H1 (cell line): ENCODE measurements around the gene GLOD4. TPM values are rescaled to one million over a fixed set of nuclear protein-coding genes. Genes with fewer than 3 reads are reported as not detected.

Experiments
- CTCF ChIA-PET: fragments of 300-600 bp; sonication (Branson Sonifier 250); formaldehyde crosslinking; loops from one replicate; lab custom pipeline; 2021; ENCODE audit not compliant: partially characterized antibody; lab: Charles Lee
- POLR2A ChIA-PET: fragments of 300-600 bp; sonication (Branson Sonifier 250); formaldehyde crosslinking; loops from one replicate; lab custom pipeline; 2021; ENCODE audit warnings: inconsistent platforms; ENCODE audit not compliant: partially characterized antibody; lab: Charles Lee
- DNase-seq, 2 experiments: peaks; one replicate each; pipeline versions ENCODE4 v3.0.0 to v3.0.0-alpha.2; 2010 to 2022; ENCODE audit warnings: low spot score in 2 of 2, low read depth in 1 of 2, mixed read lengths in 1 of 2
- FAIRE-seq: peaks from 2 replicates; lab custom pipeline; 2011; peaks lifted over from hg19 to GRCh38; lab: Jason Lieb, UNC
- H2AFZ ChIP-seq: 2 replicates; pipeline ENCODE4 v1.8.1; 2012; ENCODE audit warnings: low read length, inconsistent platforms
- H2AK5ac ChIP-seq: 2 replicates; pipeline ENCODE4 v1.6.1; 2013; ENCODE audit warnings: low read depth, low read length
- H2BK120ac ChIP-seq: replicated peaks from 2 replicates; pipeline ENCODE3; 2013; ENCODE audit warnings: low read depth, low read length, inconsistent platforms
- H2BK12ac ChIP-seq: 2 replicates; pipeline ENCODE4 v1.6.1; 2013; ENCODE audit warnings: low read depth, low read length
- H2BK15ac ChIP-seq: 2 replicates; pipeline ENCODE4 v1.6.1; 2013; ENCODE audit warnings: low read length
- H2BK20ac ChIP-seq: 2 replicates; pipeline ENCODE4 v1.6.1; 2013; ENCODE audit warnings: low read length
- H2BK5ac ChIP-seq: 2 replicates; pipeline ENCODE4 v1.6.1; 2013; ENCODE audit warnings: low read depth, low read length
- H3K14ac ChIP-seq: 2 replicates; pipeline ENCODE4 v1.6.1; 2013; ENCODE audit warnings: inconsistent platforms; ENCODE audit not compliant: insufficient read length
- H3K18ac ChIP-seq: 2 replicates; pipeline ENCODE4 v1.6.1; 2013; ENCODE audit warnings: low read length; ENCODE audit errors: extremely low read depth
- H3K23ac ChIP-seq: 2 replicates; pipeline ENCODE4 v1.6.1; 2013; ENCODE audit warnings: inconsistent platforms; ENCODE audit not compliant: insufficient read length
- H3K23me2 ChIP-seq: 2 replicates; pipeline ENCODE4 v1.6.1; 2013; ENCODE audit warnings: low read depth, low read length
- H3K27ac ChIP-seq: 2 replicates; pipeline ENCODE4 v1.6.1; 2011; ENCODE audit warnings: low read depth, low read length, inconsistent platforms
- H3K27me3 ChIP-seq, 4 experiments: replicated peaks in 1 of 4; 1 replicate in 1 of 4; 2 replicates in 3 of 4; pipeline versions ENCODE4 v1.6.1 to v1.8.1; 2011 to 2013; ENCODE audit warnings: low read length in 3 of 4, mild to moderate bottlenecking in 3 of 4, inconsistent platforms in 2 of 4, mixed read lengths in 2 of 4, moderate library complexity in 1 of 4; ENCODE audit not compliant: control insufficient read depth in 3 of 4, insufficient read depth in 3 of 4; ENCODE audit errors: extremely low read depth in 1 of 4
- H3K36me3 ChIP-seq, 4 experiments: 2 replicates each; pipeline versions ENCODE4 v1.6.1 to v1.8.1; 2011 to 2013; ENCODE audit warnings: mild to moderate bottlenecking in 4 of 4, low read length in 3 of 4, moderate library complexity in 2 of 4, control low read depth in 1 of 4, inconsistent platforms in 1 of 4; ENCODE audit not compliant: insufficient read depth in 4 of 4, control insufficient read depth in 2 of 4
- H3K4ac ChIP-seq: replicated peaks from 2 replicates; pipeline ENCODE3; 2013; ENCODE audit warnings: low read length, low read depth, mixed read lengths, inconsistent platforms; ENCODE audit not compliant: insufficient read length
- H3K4me1 ChIP-seq, 4 experiments: replicated peaks in 1 of 4; 1 replicate in 1 of 4; 2 replicates in 3 of 4; pipeline versions ENCODE4 v1.6.1 to v1.8.1; 2011 to 2013; ENCODE audit warnings: low read length in 3 of 4, inconsistent platforms in 2 of 4, mixed read lengths in 1 of 4; ENCODE audit not compliant: insufficient read depth in 4 of 4, control insufficient read depth in 3 of 4
- H3K4me2 ChIP-seq, 2 experiments: 2 replicates each; pipeline versions ENCODE4 v1.6.1 to v1.8.1; 2011 to 2013; ENCODE audit warnings: low read depth in 2 of 2, low read length in 2 of 2, control low read depth in 1 of 2, inconsistent platforms in 1 of 2, mild to moderate bottlenecking in 1 of 2; ENCODE audit not compliant: insufficient read depth in 1 of 2
- H3K4me3 ChIP-seq, 4 experiments: fragments of 200-600, 300-600 bp in 1 of 4; sonication (generic), shearing (Covaris generic), sonication (Bioruptor Twin) in 1 of 4; 2 replicates each; pipeline versions ENCODE4 v1.5.1 to v1.8.1; 2011 to 2016; ENCODE audit warnings: low read length in 4 of 4, low read depth in 3 of 4, control low read depth in 2 of 4, inconsistent platforms in 2 of 4, mild to moderate bottlenecking in 2 of 4, mixed read lengths in 1 of 4, moderate library complexity in 1 of 4; ENCODE audit not compliant: insufficient read depth in 2 of 4; ENCODE audit errors: extremely low read depth in 1 of 4
- H3K56ac ChIP-seq: replicated peaks from 2 replicates; pipeline ENCODE3; 2013; ENCODE audit warnings: low read depth, mild to moderate bottlenecking, mixed read lengths, low read length, inconsistent platforms; ENCODE audit not compliant: insufficient read length
- H3K79me1 ChIP-seq: 2 replicates; pipeline ENCODE4 v1.6.1; 2013; ENCODE audit warnings: low read depth, low read length, control low read depth
- H3K79me2 ChIP-seq, 2 experiments: 2 replicates each; pipeline versions ENCODE4 v1.6.1 to v1.8.1; 2012 to 2013; ENCODE audit warnings: low read length in 2 of 2, mild to moderate bottlenecking in 2 of 2, inconsistent platforms in 1 of 2; ENCODE audit not compliant: insufficient read depth in 2 of 2, control insufficient read depth in 1 of 2
- H3K9ac ChIP-seq, 4 experiments: replicated peaks in 1 of 4; 1 replicate in 1 of 4; 2 replicates in 3 of 4; pipeline versions ENCODE4 v1.6.1 to v1.8.1; 2011 to 2013; ENCODE audit warnings: low read depth in 3 of 4, low read length in 3 of 4, control low read depth in 2 of 4, mild to moderate bottlenecking in 2 of 4, moderate library complexity in 2 of 4, inconsistent platforms in 1 of 4; ENCODE audit errors: extremely low read depth in 1 of 4
- H3K9me3 ChIP-seq, 2 experiments: 2 replicates each; pipeline versions ENCODE4 v1.6.1 to v1.8.1; 2012 to 2013; ENCODE audit warnings: mild to moderate bottlenecking in 2 of 2, moderate library complexity in 2 of 2, control low read depth in 1 of 2, inconsistent platforms in 1 of 2, low read depth in 1 of 2, low read length in 1 of 2, mixed read lengths in 1 of 2; ENCODE audit not compliant: insufficient read depth in 2 of 2
- H4K20me1 ChIP-seq, 2 experiments: replicated peaks in 1 of 2; 2 replicates each; pipeline versions ENCODE3 to v1.8.1; 2011 to 2013; ENCODE audit warnings: inconsistent platforms in 2 of 2, low read length in 2 of 2, mild to moderate bottlenecking in 1 of 2; ENCODE audit not compliant: insufficient read depth in 2 of 2, control insufficient read depth in 1 of 2
- H4K5ac ChIP-seq: 2 replicates; pipeline ENCODE4 v1.6.1; 2013; ENCODE audit warnings: low read length, low read depth, mixed read lengths, inconsistent platforms; ENCODE audit not compliant: insufficient read length
- H4K8ac ChIP-seq: 2 replicates; pipeline ENCODE4 v1.8.0; 2013; ENCODE audit warnings: mild to moderate bottlenecking, moderate library complexity, low read length, inconsistent platforms; ENCODE audit not compliant: insufficient read depth; ENCODE audit errors: extremely low read depth
- H4K91ac ChIP-seq: replicated peaks from 2 replicates; pipeline ENCODE3; 2013; ENCODE audit warnings: low read length, mixed read lengths, inconsistent platforms; ENCODE audit not compliant: insufficient read length
- ATF3 ChIP-seq: IDR thresholded peaks from 2 replicates; pipeline ENCODE4 v1.6.1; 2011; ENCODE audit warnings: low read depth, mild to moderate bottlenecking, low read length; ENCODE audit not compliant: insufficient read depth
- CTCF ChIP-seq, 3 experiments: IDR thresholded peaks; 1 replicate in 2 of 3; 2 replicates in 1 of 3; pipeline versions ENCODE4 v1.5.1 to v1.6.1; 2011; ENCODE audit warnings: low read length in 3 of 3, mild to moderate bottlenecking in 3 of 3, inconsistent platforms in 2 of 3, low read depth in 1 of 3, moderate library complexity in 1 of 3; ENCODE audit not compliant: insufficient read depth in 1 of 3; ENCODE audit errors: control extremely low read depth in 1 of 3
- GTF2F1 ChIP-seq: IDR thresholded peaks from 2 replicates; pipeline ENCODE4 v1.6.1; 2012; ENCODE audit warnings: low read depth, low read length, improper control_type of control experiment, borderline replicate concordance
- HDAC2 ChIP-seq, 2 experiments: fragments of 300-600 bp in 1 of 2; sonication (generic) in 1 of 2; IDR thresholded peaks; 2 replicates each; pipeline ENCODE4 v1.6.1; 2011 to 2012; ENCODE audit warnings: low read depth in 2 of 2, low read length in 2 of 2, mild to moderate bottlenecking in 2 of 2, moderate library complexity in 2 of 2, borderline replicate concordance in 1 of 2, inconsistent platforms in 1 of 2
- KDM4A ChIP-seq: IDR thresholded peaks from one replicate; pipeline ENCODE4 v1.7.1; 2012; ENCODE audit warnings: low read depth, mild to moderate bottlenecking, moderate library complexity, low read length, inconsistent platforms; ENCODE audit not compliant: severe bottlenecking
- KDM5A ChIP-seq: fragments of 200-600 bp; IDR thresholded peaks from 2 replicates; pipeline ENCODE4 v1.7.1; 2012; ENCODE audit warnings: mild to moderate bottlenecking, low read length, inconsistent platforms, mixed read lengths
- POLR2A ChIP-seq, 2 experiments: IDR thresholded peaks; 1 replicate in 1 of 2; 2 replicates in 1 of 2; pipeline ENCODE4 v1.6.1; 2011; ENCODE audit warnings: low read depth in 2 of 2, low read length in 2 of 2, mild to moderate bottlenecking in 2 of 2; ENCODE audit errors: control extremely low read depth in 1 of 2
- SUZ12 ChIP-seq: fragments of 200-600 bp; sonication (generic); IDR thresholded peaks from 2 replicates; pipeline ENCODE4 v1.6.1; 2012; ENCODE audit warnings: mild to moderate bottlenecking, inconsistent platforms, low read length, moderate library complexity, mixed read lengths
- YY1 ChIP-seq: IDR thresholded peaks from 2 replicates; pipeline ENCODE4 v1.6.1; 2011; ENCODE audit warnings: low read depth, mild to moderate bottlenecking, low read length
- WGBS, 2 experiments: shearing (Covaris generic) in 1 of 2; methylation state at CpG; one replicate each; pipeline versions ENCODE4 v1.1.6 to v1.1.7; 2013 to 2015; ENCODE audit warnings: low lambda C conversion rate in 2 of 2, mixed read lengths in 2 of 2, inconsistent platforms in 1 of 2, low coverage in 1 of 2, missing lambda C conversion rate in 1 of 2; ENCODE audit not compliant: insufficient replicate concordance in 2 of 2, insufficient coverage in 1 of 2, insufficient read length in 1 of 2; ENCODE audit errors: extremely low coverage in 1 of 2, missing lambda C conversion rate in 1 of 2; 5-methylcytosine and 5-hydroxymethylcytosine counted together
- polyA plus RNA-seq, 7 experiments: library from polyadenylated mRNA; depleted of rRNA in 3 of 7; stranded (reverse) in 5 of 7; unstranded in 2 of 7; fragments of >200 nt in 5 of 7; fragments of 200-250 nt in 2 of 7; gene quantifications; 1 replicate in 5 of 7; 2 replicates in 1 of 7; 4 replicates in 1 of 7; pipeline versions ENCODE4 v1.2.1 to v1.2.3, GENCODE V29; 2011 to 2013; ENCODE audit warnings: missing spikeins in 2 of 7, mixed read lengths in 2 of 7
- total RNA-seq: library from RNA; stranded (reverse); fragmentation: NEBNext Ultra II Directional; extraction: Animal tissue kit (Norgen Biotek cat#: 25700); gene quantifications from 2 replicates; pipeline ENCODE4 v1.2.1, GENCODE V29; 2021

GLOD4 gene
- total and polyA plus RNA-seq, 2 of the 8 experiments (the other 6 are each of a cell fraction or from before 2014, with no cell fraction given), result 36.8 to 81.3 TPM

- POLR2A ChIA-PET, result interaction anchor here (0.7 to 4.1 kb wide), 10 partner anchors 10 to 205 kb away, joined by 3 to 21 read pairs (median 4); partner anchors contain the start of genes GLOD4, MRM3, NXN and TIMM22
- TF ChIP-seq GTF2F1 (no peak), YY1 (no peak), KDM5A (no peak), CTCF (IDR thresholded peaks at IDR 0.05; ENCODE audit: control extremely low read depth in 1 of 3, insufficient read depth in 1 of 3, low read depth in 1 of 3, low read length in 3 of 3) (peak in 1 of 3 experiments; percentile 12; a peak in 1 of 4 replicates), KDM4A (no peak), ATF3 (no peak), HDAC2 (IDR thresholded peaks at IDR 0.05; ENCODE audit: borderline replicate concordance in 1 of 2, low read depth in 2 of 2, low read length in 2 of 2) (no peak), SUZ12 (no peak), POLR2A (IDR thresholded peaks at IDR 0.05; ENCODE audit: control extremely low read depth in 1 of 2, low read depth in 2 of 2, low read length in 2 of 2) (peak; percentile 8 to 29; a peak in 1 of 3 replicates)
These were observed 10.2 kb upstream of the GLOD4 start for GRCh38 chr17:792277-792676.

More at GRCh38 chr17:792277-792676, 10.2 kb upstream of the GLOD4 start:
- Histone ChIP-seq H2BK5ac (no peak overlapping the region), H2BK20ac (no peak overlapping the region), H3K9me3 (no peaks in the 10 kb centered on the region), H4K91ac (no peak overlapping the region), H3K56ac (no peak overlapping the region), H3K27me3 (no peaks in the 10 kb centered on the region), H2BK120ac (no peak overlapping the region), H3K36me3 (peaks cover 4 to 21% (median 13%) of the 10 kb centered on the region in 4 experiments; a peak in 7 of 8 replicates), H3K4me1 (peaks cover 0 to 13% (median 3%) of the 10 kb centered on the region in 4 experiments; a peak in 6 of 7 replicates), H3K23ac (no peak overlapping the region), H3K4me3 (no peak overlapping the region), H3K79me1 (no peaks in the 10 kb centered on the region; the same call in 1 of the 2 replicates), H3K4me2 (no peak overlapping the region), H3K27ac (no peak overlapping the region), H3K9ac (no peak overlapping the region), H2AFZ (no peak overlapping the region), H4K5ac (no peak overlapping the region), H4K20me1 (peaks cover 0 to 9% of the 10 kb centered on the region in 2 experiments), H2BK15ac (no peak overlapping the region), H3K14ac (no peak overlapping the region), H2BK12ac (0 out of 2 replicates have a peak overlapping the region, but pooled peaks have one; percentile 6), H2AK5ac (no peak overlapping the region), H3K23me2 (no peaks in the 10 kb centered on the region), H3K18ac (no peak overlapping the region), H3K79me2 (no peaks in the 10 kb centered on the region), H3K4ac (no peak overlapping the region), H4K8ac (no peak overlapping the region; the same call in 1 of the 2 replicates)
- WGBS, 2 experiments, result 91% methylated on average over 9 of the region's 9 CpGs; no CpG with 5 or more reads in 1 of the 2 experiments
- CTCF ChIA-PET, result interaction anchor here (0.9 to 17.5 kb wide), 4 partner anchors 87 to 204 kb away, joined by 3 to 258 read pairs (median 24); partner anchors contain the start of genes NXN and TIMM22
- no peak for DNase-seq
- no peak for FAIRE-seq
